MM.1S (cell line): ENCODE measurements around the gene UNC13C.
A peak's percentile ranks its signal among the peaks of the same experiment; 100 is the strongest.

Experiments used
- DNase-seq: peaks from one replicate; pipeline ENCODE4 v3.0.0-alpha.2; 2015
- H2AFZ ChIP-seq: fragments of 300-600 bp; sonication (generic); 2 replicates; pipeline ENCODE4 v1.6.0; 2016; ENCODE audit warnings: antibody characterized with exemption, low read length
- H3F3A ChIP-seq: fragments of 300-600 bp; sonication (generic); 2 replicates; pipeline ENCODE4 v1.6.1; 2016; ENCODE audit warnings: mild to moderate bottlenecking, antibody characterized with exemption, low read length, moderate library complexity, mixed read lengths; ENCODE audit not compliant: insufficient read depth
- H3K27ac ChIP-seq: fragments of 300-600 bp; sonication (generic); 2 replicates; pipeline ENCODE4 v1.5.1; 2016; ENCODE audit warnings: mild to moderate bottlenecking, low read length
- H3K27me3 ChIP-seq: fragments of 300-600 bp; sonication (generic); replicated peaks from 2 replicates; pipeline ENCODE4 v1.6.0; 2016; ENCODE audit warnings: low read length; ENCODE audit not compliant: insufficient read depth
- H3K36me3 ChIP-seq: fragments of 300-600 bp; sonication (generic); replicated peaks from 2 replicates; pipeline ENCODE4 v1.6.1; 2016; ENCODE audit warnings: mild to moderate bottlenecking, low read length, mixed read lengths; ENCODE audit not compliant: insufficient read depth
- H3K4me1 ChIP-seq: fragments of 300-600 bp; sonication (generic); 2 replicates; pipeline ENCODE4 v1.6.1; 2016; ENCODE audit warnings: low read length, mixed read lengths
- H3K4me2 ChIP-seq: fragments of 300-600 bp; sonication (generic); 2 replicates; pipeline ENCODE4 v1.6.0; 2016; ENCODE audit warnings: low read depth, low read length
- H3K4me3 ChIP-seq: fragments of 300-600 bp; sonication (generic); 2 replicates; pipeline ENCODE4 v1.5.1; 2016; ENCODE audit warnings: low read length, mixed read lengths
- H3K79me2 ChIP-seq: fragments of 300-600 bp; sonication (generic); 2 replicates; pipeline ENCODE4 v1.6.1; 2016; ENCODE audit warnings: mixed run types, low read length, mixed read lengths
- H3K9ac ChIP-seq: fragments of 300-600 bp; sonication (generic); 2 replicates; pipeline ENCODE4 v1.6.1; 2016; ENCODE audit warnings: low read length, mixed read lengths
- H3K9me2 ChIP-seq: fragments of 300-600 bp; sonication (generic); replicated peaks from 2 replicates; pipeline ENCODE4 v1.6.1; 2016; ENCODE audit warnings: mild to moderate bottlenecking, low read length, mixed read lengths; ENCODE audit not compliant: insufficient read depth
- H3K9me3 ChIP-seq: fragments of 300-600 bp; sonication (generic); replicated peaks from 2 replicates; pipeline ENCODE4 v1.6.1; 2016; ENCODE audit warnings: mild to moderate bottlenecking, low read length, mixed read lengths; ENCODE audit not compliant: insufficient read depth
- H4K20me1 ChIP-seq: fragments of 300-600 bp; sonication (generic); 2 replicates; pipeline ENCODE4 v1.6.1; 2016; ENCODE audit warnings: mild to moderate bottlenecking, low read length, moderate library complexity, mixed read lengths; ENCODE audit not compliant: insufficient read depth
- CTCF ChIP-seq: fragments of 300-600 bp; sonication (generic); IDR thresholded peaks from 2 replicates; pipeline ENCODE4 v1.5.1; 2016; ENCODE audit warnings: antibody characterized with exemption, low read length, mixed read lengths
- EZH2 ChIP-seq: fragments of 300-600 bp; sonication (generic); optimal IDR thresholded peaks from 2 replicates; pipeline ENCODE3; 2017; ENCODE audit warnings: low read depth, mild to moderate bottlenecking, antibody characterized with exemption, low read length, mixed read lengths
- EZH2phosphoT487 ChIP-seq: fragments of 300-600 bp; sonication (generic); IDR thresholded peaks from 2 replicates; pipeline ENCODE4 v1.6.1; 2018; ENCODE audit warnings: antibody characterized with exemption, low read length

UNC13C gene

DNA sequence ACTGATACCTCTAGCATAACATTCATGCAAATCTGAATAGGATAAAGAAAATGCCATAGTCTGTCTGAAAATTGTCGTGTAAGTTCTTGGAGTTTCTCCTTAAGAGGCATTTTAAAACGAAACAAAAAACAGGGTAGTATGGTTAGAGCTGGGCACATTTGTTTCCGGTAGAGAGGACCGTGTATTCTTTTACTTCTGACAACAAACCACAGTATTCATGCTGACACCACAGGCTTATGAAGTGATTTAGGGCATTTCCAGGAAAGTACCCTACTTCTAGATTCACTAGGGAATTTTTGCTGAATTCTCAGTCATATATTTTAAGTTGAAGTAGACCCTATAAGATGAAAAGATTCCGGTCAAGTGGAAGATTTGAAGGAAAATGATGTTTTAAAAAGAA is 541.3 kb downstream of the UNC13C start:
- H3K9me3 ChIP-seq: no peaks in the 10 kb centered on the region
- H3K36me3 ChIP-seq: no peaks in the 10 kb centered on the region
- no peaks in the 10 kb centered on the region for H3K9me2 ChIP-seq
- no peak for TF ChIP-seq EZH2phosphoT487
- no peak for TF ChIP-seq CTCF
- TF ChIP-seq EZH2: no peak
- no peaks in the 10 kb centered on the region for H3K79me2 ChIP-seq
- H3K4me2 ChIP-seq: peak overlapping the region; percentile 82
- DNase-seq: peak; percentile 91
- H3K4me1 ChIP-seq: peaks cover 43% of the 10 kb centered on the region
- peak overlapping the region; percentile 45; the same call in 1 of the 2 replicates for H2AFZ ChIP-seq
- H3K27ac ChIP-seq: peak overlapping the region; percentile 62; the same call in 1 of the 2 replicates
- H3K4me3 ChIP-seq: peak overlapping the region; percentile 47
- peaks cover 14% of the 10 kb centered on the region for H3F3A ChIP-seq
- H3K9ac ChIP-seq: peak overlapping the region; percentile 24; the same call in 1 of the 2 replicates
- no peaks in the 10 kb centered on the region for H3K27me3 ChIP-seq
- no peaks in the 10 kb centered on the region for H4K20me1 ChIP-seq

DNA sequence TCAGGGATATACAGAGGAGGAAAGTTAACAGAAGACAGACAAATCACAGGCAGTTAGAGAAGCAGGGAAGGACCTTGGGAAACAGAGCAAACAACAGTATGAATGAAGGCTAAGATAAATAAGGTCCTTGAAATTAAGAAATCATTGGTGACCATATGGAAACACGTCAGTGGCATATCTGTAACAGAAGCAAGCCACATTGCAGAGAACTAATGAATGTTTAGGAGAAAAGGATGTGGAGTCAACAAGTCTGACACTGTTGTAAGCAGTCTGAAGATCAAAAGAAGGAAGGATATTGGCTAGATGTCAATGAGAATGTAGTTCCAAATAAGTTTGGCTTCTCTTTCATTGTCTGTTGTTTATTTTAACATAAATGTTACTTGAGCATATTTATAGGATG is 542.4 kb downstream of the UNC13C start:
- Histone ChIP-seq H3K9me3 (no peaks in the 10 kb centered on the region), H3K27ac (no peak overlapping the region), H3F3A (peaks cover 14% of the 10 kb centered on the region), H3K79me2 (no peaks in the 10 kb centered on the region), H3K9me2 (no peaks in the 10 kb centered on the region), H3K36me3 (no peaks in the 10 kb centered on the region), H3K4me3 (no peak overlapping the region), H4K20me1 (no peaks in the 10 kb centered on the region), H2AFZ (no peak overlapping the region), H3K27me3 (no peaks in the 10 kb centered on the region), H3K4me2 (no peak overlapping the region), H3K4me1 (peaks cover 39% of the 10 kb centered on the region), H3K9ac (no peak overlapping the region)
- DNase-seq: no peak
- TF ChIP-seq EZH2 (no peak), CTCF (no peak), EZH2phosphoT487 (no peak)

- H3K36me3 ChIP-seq: no peaks in the 10 kb centered on the region
- no peak for DNase-seq
- H3K9ac ChIP-seq: no peak overlapping the region
- H3K27ac ChIP-seq: no peak overlapping the region
- H3K4me2 ChIP-seq: no peak overlapping the region
- H3F3A ChIP-seq: peaks cover 14% of the 10 kb centered on the region
- no peaks in the 10 kb centered on the region for H3K79me2 ChIP-seq
- no peaks in the 10 kb centered on the region for H3K9me3 ChIP-seq
- no peaks in the 10 kb centered on the region for H4K20me1 ChIP-seq
- TF ChIP-seq CTCF (no peak), EZH2phosphoT487 (no peak), EZH2 (no peak)
- no peaks in the 10 kb centered on the region for H3K27me3 ChIP-seq
- no peaks in the 10 kb centered on the region for H3K9me2 ChIP-seq
- no peak overlapping the region for H3K4me3 ChIP-seq
- H3K4me1 ChIP-seq: peaks cover 39% of the 10 kb centered on the region
- H2AFZ ChIP-seq: no peak overlapping the region
Measured at GRCh38 chr15:54521206-54521605, 543.0 kb downstream of the UNC13C start.
